PC-3 (cell line): Measurements from ENCODE around the gene PUS7. TPM values are rescaled to one million over a fixed set of nuclear protein-coding genes. Genes with fewer than 3 reads are reported as not detected.

Source experiments
- ATAC-seq: fragments of 200-7000 bp; cut with Tn5 transposase; 2 replicates; pipeline ENCODE4 v1.9.1; 2020; ENCODE audit warnings: mild to moderate bottlenecking, moderate library complexity
- Bru-seq: library from RNA; stranded (reverse); fragments of 400-500 nt; gene quantifications from one replicate; lab custom pipeline; 2021; lab: Mats Ljungman, UMichigan
- BruChase-seq, 2 experiments: library from RNA; stranded (reverse); fragments of 400-500 nt; gene quantifications; one replicate each; lab custom pipeline; 2021; lab: Mats Ljungman, UMichigan
- BruUV-seq: library from RNA; stranded (reverse); fragments of 400-500 nt; replicated peaks from 2 replicates; lab custom pipeline; 2021; lab: Mats Ljungman, UMichigan
- CTCF ChIA-PET: fragments of 300-600 bp; sonication (Branson Sonifier 250); formaldehyde crosslinking; loops from one replicate; lab custom pipeline; 2022; ENCODE audit warnings: antibody characterized with exemption; lab: Charles Lee
- POLR2A ChIA-PET: fragments of 300-600 bp; sonication (Branson Sonifier 250); formaldehyde crosslinking; loops from one replicate; lab custom pipeline; 2022; ENCODE audit warnings: antibody characterized with exemption; ENCODE audit not compliant: unreplicated experiment; lab: Charles Lee
- DNase-seq: peaks from one replicate; pipeline ENCODE4 v3.0.0-alpha.2; 2015
- H2AFZ ChIP-seq: fragments of 300-600 bp; sonication (generic); 2 replicates; pipeline ENCODE4 v1.6.0; 2016; ENCODE audit warnings: antibody characterized with exemption, low read length
- H3F3A ChIP-seq: fragments of 300-600 bp; sonication (generic); one replicate; pipeline ENCODE4 v1.6.0; 2017; ENCODE audit warnings: antibody characterized with exemption, low read length, control low read depth, mild to moderate bottlenecking; ENCODE audit not compliant: unreplicated experiment
- H3K27ac ChIP-seq: fragments of 300-600 bp; sonication (generic); 2 replicates; pipeline ENCODE4 v1.5.1; 2016; ENCODE audit warnings: mild to moderate bottlenecking, low read length
- H3K27me3 ChIP-seq: fragments of 300-600 bp; sonication (generic); 2 replicates; pipeline ENCODE4 v1.6.1; 2016; ENCODE audit warnings: low read length, mixed read lengths
- H3K36me3 ChIP-seq: fragments of 300-600 bp; sonication (generic); 2 replicates; pipeline ENCODE4 v1.6.1; 2016; ENCODE audit warnings: low read depth, mixed run types, low read length, mixed read lengths
- H3K4me1 ChIP-seq: fragments of 300-600 bp; sonication (generic); 2 replicates; pipeline ENCODE4 v1.5.1; 2016; ENCODE audit warnings: low read length; ENCODE audit not compliant: insufficient read depth
- H3K4me2 ChIP-seq: fragments of 300-600 bp; sonication (generic); 2 replicates; pipeline ENCODE4 v1.6.0; 2016; ENCODE audit warnings: low read length
- H3K4me3 ChIP-seq: fragments of 300-600 bp; sonication (generic); 2 replicates; pipeline ENCODE4 v1.5.1; 2016; ENCODE audit warnings: mild to moderate bottlenecking, low read length, mixed read lengths
- H3K79me2 ChIP-seq: fragments of 300-600 bp; sonication (generic); 2 replicates; pipeline ENCODE4 v1.6.1; 2017; ENCODE audit warnings: low read length, mixed read lengths
- H3K9ac ChIP-seq: fragments of 300-600 bp; sonication (generic); 2 replicates; pipeline ENCODE4 v1.6.0; 2016; ENCODE audit warnings: mild to moderate bottlenecking, low read length
- H3K9me2 ChIP-seq: fragments of 300-600 bp; sonication (generic); replicated peaks from 2 replicates; pipeline ENCODE4 v1.6.1; 2016; ENCODE audit warnings: mixed run types, low read length, mixed read lengths
- H3K9me3 ChIP-seq: fragments of 300-600 bp; sonication (generic); 2 replicates; pipeline ENCODE4 v1.6.1; 2016; ENCODE audit warnings: low read length, mixed read lengths
- H4K20me1 ChIP-seq: fragments of 300-600 bp; sonication (generic); 2 replicates; pipeline ENCODE4 v1.6.1; 2016; ENCODE audit warnings: low read length, mixed read lengths
- CTCF ChIP-seq: fragments of 300-600 bp; sonication (generic); conservative IDR thresholded peaks from 2 replicates; pipeline ENCODE4 v1.5.1; 2017; ENCODE audit warnings: antibody characterized with exemption, low read depth, mild to moderate bottlenecking, low read length
- EZH2 ChIP-seq: fragments of 300-600 bp; sonication (generic); IDR thresholded peaks from one replicate; pipeline ENCODE4 v1.6.1; 2017; ENCODE audit warnings: antibody characterized with exemption, mild to moderate bottlenecking, low read length; ENCODE audit not compliant: unreplicated experiment
- EZH2phosphoT487 ChIP-seq: fragments of 300-600 bp; sonication (generic); IDR thresholded peaks from 2 replicates; pipeline ENCODE4 v1.6.1; 2018; ENCODE audit warnings: mild to moderate bottlenecking, antibody characterized with exemption, low read length, borderline replicate concordance
- intact Hi-C: fragments of 100-400 bp; cut with micrococcal nuclease; formaldehyde crosslinking; loops from 2 replicates; pipeline ENCODE4 v1.9.0; 2023
- long read RNA-seq: library from polyadenylated mRNA; unstranded; transcript quantifications from one replicate; pipeline ENCODE4 v2.0.0, GENCODE V29; 2021; ENCODE audit not compliant: unreplicated experiment
- total RNA-seq: library from RNA; depleted of rRNA; stranded (reverse); fragments of >200 nt; gene quantifications from 2 replicates; pipeline ENCODE4 v1.2.3, GENCODE V29; 2014; rRNA removed

Gene PUS7, protein sequence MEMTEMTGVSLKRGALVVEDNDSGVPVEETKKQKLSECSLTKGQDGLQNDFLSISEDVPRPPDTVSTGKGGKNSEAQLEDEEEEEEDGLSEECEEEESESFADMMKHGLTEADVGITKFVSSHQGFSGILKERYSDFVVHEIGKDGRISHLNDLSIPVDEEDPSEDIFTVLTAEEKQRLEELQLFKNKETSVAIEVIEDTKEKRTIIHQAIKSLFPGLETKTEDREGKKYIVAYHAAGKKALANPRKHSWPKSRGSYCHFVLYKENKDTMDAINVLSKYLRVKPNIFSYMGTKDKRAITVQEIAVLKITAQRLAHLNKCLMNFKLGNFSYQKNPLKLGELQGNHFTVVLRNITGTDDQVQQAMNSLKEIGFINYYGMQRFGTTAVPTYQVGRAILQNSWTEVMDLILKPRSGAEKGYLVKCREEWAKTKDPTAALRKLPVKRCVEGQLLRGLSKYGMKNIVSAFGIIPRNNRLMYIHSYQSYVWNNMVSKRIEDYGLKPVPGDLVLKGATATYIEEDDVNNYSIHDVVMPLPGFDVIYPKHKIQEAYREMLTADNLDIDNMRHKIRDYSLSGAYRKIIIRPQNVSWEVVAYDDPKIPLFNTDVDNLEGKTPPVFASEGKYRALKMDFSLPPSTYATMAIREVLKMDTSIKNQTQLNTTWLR
- total RNA-seq: 22.0 and 37.2 TPM in 2 replicates
- percentile 80 among the genes with signal in this experiment for Bru-seq, nascent RNA
- BruChase-seq, experiment 1, labeled RNA remaining after a 6-hour chase: percentile 80 among the genes with signal in this experiment
- percentile 83 among the genes with signal in this experiment for BruChase-seq, experiment 2, labeled RNA remaining after a 2-hour chase
- long read RNA-seq, transcript PUS7-202 (16 exons, 2,356 nt): major isoform, 41 of 94 reads
- long read RNA-seq, transcript PUS7-201 (16 exons, 3,480 nt): minor isoform, 8 of 94 reads
- long read RNA-seq, partial matches to known transcripts: 19 of 94 reads
- long read RNA-seq, other reads (novel, unspliced or antisense): 26 of 94 reads

DNA sequence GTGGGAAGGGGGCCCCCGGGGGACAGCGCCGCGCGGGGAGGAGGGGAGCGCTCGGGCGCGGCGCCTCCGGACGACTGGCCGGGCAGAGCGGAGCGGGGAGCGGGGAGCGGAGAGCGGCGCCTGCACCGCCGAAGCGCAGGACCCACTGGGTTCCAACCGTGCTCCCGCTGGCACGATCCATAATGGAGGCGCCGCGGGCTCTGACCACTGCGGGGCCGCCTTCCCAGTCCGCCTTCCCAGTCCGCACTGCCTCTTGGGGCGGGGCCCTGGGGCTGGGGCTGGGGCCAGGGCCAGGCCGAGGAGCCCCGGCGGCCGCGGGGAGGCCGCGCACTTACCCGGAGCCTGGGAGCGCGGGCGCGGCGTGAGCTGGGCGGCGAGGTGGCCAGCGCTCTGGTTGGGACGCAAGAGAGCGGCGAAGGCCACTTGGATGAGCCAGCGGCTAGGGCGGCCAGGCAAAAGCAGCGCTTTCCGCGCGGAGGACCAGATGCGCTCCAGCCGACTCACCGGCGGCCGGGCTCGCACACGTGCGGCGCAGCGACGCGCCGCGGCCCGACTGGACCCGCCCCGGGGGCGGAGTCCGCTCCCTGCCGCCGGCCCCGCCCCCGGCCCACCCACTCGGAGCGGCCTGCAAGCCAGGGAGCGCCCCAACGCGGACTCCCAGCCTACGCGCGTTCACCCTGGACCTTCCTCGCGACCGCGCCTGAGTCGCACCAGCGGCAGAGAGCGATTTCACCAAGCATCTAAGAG lies at the start of gene PUS7:
Gene PUS7 (minus strand): TSS at position 555 of the 747 bp plus-strand sequence. CDS start 13,759 bp downstream, outside the sequence.
- peak within 1 kb of the TSS; percentile 92 for H2AFZ ChIP-seq
- intact Hi-C loops: loop anchor here (1.0 to 2.0 kb wide), 2 partner anchors 10 to 763 kb away; partner anchors contain the start of genes NAMPT and RINT1

DNA sequence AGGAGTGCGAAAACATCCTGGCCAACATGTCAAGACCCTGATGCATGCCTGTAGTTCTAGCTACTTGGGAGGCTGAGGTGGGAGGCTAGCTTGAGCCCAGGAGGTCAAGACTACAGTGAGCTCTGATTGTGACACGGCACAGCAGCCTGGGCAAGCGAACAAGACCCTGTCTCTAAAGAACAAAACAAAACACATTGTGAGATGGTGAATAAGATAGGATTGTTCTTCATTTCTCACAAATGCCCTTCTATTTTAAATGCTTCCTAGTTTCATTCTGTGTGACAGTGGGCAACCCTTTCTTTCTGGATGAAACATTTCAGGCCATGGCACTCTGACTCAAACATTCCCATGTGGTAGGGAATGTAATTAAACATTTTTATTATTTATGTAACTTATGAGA lies 45.8 kb upstream of the PUS7 start:
- Histone ChIP-seq H4K20me1 (no peaks in the 10 kb centered on the region), H3K4me1 (no peaks in the 10 kb centered on the region), H3K27ac (no peak overlapping the region), H3K9ac (no peak overlapping the region), H3K9me3 (no peaks in the 10 kb centered on the region), H3K36me3 (peaks cover 50% of the 10 kb centered on the region), H3K9me2 (no peaks in the 10 kb centered on the region), H3K4me3 (no peak overlapping the region), H3F3A (no peaks in the 10 kb centered on the region), H2AFZ (no peak overlapping the region), H3K4me2 (no peak overlapping the region), H3K27me3 (no peaks in the 10 kb centered on the region), H3K79me2 (no peaks in the 10 kb centered on the region)
- peak; percentile 61 for ATAC-seq
- intact Hi-C loops: no loop called here
- ChIA-PET POLR2A (no interaction called here), CTCF (interaction anchor here (1.0 kb wide), 1 partner anchor 21 kb away, joined by 3 read pairs; no protein-coding TSS in a partner anchor)
- no TSS peak for BruUV-seq
- no peak for TF ChIP-seq EZH2
- TF ChIP-seq CTCF: no peak
- no peak for TF ChIP-seq EZH2phosphoT487
- no peak for DNase-seq

More for the DNA sequence above, at the start of gene PUS7:
- ChIA-PET POLR2A (no interaction called here), CTCF (interaction anchor here (0.5 kb wide), 1 partner anchor 92 kb away, joined by 3 read pairs; no protein-coding TSS in a partner anchor)
- DNase-seq: peak; percentile 97
- peaks cover 48% of the 10 kb centered on the region for H3K79me2 ChIP-seq
- H3K27me3 ChIP-seq: no peaks in the 10 kb centered on the region
- H3K27ac ChIP-seq: peak within 1 kb of the TSS; percentile 71
- TF ChIP-seq EZH2 (no peak), CTCF (no peak), EZH2phosphoT487 (no peak)
- H3K4me2 ChIP-seq: peak within 1 kb of the TSS; percentile 85
- peaks cover 14% of the 10 kb centered on the region; the same call in 1 of the 2 replicates for H4K20me1 ChIP-seq
- no peaks in the 10 kb centered on the region for H3K9me3 ChIP-seq
- H3F3A ChIP-seq: no peaks in the 10 kb centered on the region
- peak within 1 kb of the TSS; percentile 97 for H3K9ac ChIP-seq
- peak; percentile 90 for ATAC-seq
- no peaks in the 10 kb centered on the region for H3K9me2 ChIP-seq
- H3K4me3 ChIP-seq: peak within 1 kb of the TSS; percentile 91
- H3K36me3 ChIP-seq: peaks cover 14% of the 10 kb centered on the region; the same call in 1 of the 2 replicates
- peaks cover 18% of the 10 kb centered on the region for H3K4me1 ChIP-seq
- no TSS peak for BruUV-seq
